HG03108 (cell line): ENCODE results near the gene CCR7.
A peak's percentile ranks its signal among the peaks of the same experiment; 100 is the strongest.

Source experiments
- ATAC-seq: cut with Tn5 transposase; IDR thresholded peaks from one replicate; pipeline ENCODE4 v1.9.1; 2021; ENCODE audit warnings: moderate library complexity; ENCODE audit not compliant: unreplicated experiment

Gene CCR7, protein sequence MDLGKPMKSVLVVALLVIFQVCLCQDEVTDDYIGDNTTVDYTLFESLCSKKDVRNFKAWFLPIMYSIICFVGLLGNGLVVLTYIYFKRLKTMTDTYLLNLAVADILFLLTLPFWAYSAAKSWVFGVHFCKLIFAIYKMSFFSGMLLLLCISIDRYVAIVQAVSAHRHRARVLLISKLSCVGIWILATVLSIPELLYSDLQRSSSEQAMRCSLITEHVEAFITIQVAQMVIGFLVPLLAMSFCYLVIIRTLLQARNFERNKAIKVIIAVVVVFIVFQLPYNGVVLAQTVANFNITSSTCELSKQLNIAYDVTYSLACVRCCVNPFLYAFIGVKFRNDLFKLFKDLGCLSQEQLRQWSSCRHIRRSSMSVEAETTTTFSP

DNA sequence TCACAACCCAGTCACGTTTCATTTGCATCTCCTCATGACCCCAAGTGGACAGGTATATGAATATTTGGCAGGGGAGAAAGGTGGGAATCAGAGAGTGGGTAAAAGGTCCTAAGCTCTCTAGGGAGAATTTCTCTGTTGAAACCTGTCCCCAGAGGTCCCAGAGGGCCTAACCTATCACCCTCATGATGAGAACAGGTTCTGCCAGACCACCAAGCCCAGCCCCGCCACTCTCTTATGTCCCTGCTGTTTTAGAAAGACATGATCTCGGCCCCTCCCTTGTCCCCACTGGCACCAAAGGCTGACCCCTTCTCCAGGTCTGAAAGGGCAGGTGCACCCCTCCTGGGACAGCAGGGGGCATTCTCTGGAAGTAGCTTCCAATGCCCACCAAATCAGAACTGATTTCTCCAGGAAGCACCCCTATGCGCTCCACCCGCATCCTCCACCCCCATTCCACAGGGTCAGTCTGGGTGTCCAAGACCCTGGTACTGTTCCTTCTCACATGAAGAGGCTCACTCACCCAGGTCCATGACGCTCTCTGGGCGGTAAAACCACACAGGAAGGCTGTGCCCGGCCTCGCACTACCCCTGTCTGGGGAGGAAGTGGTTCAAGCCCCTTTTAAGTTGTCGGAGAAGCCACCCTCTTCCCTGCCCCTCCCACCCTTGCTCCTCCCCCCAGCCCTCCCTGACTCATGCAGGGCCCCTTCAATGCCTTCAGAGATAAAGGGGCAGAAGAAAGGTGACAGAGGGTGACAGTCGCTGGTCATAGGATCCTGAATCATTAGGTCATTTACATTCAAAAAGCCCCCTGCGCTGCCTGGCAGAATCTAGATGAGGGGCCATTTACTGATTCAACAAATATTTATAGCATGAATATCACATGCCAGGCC is at the start of gene CCR7:
CCR7 (minus strand) TSS at position 590 of the 886 bp plus-strand sequence; CDS start at position 527, 63 bp downstream.
- ATAC-seq: no peak

DNA sequence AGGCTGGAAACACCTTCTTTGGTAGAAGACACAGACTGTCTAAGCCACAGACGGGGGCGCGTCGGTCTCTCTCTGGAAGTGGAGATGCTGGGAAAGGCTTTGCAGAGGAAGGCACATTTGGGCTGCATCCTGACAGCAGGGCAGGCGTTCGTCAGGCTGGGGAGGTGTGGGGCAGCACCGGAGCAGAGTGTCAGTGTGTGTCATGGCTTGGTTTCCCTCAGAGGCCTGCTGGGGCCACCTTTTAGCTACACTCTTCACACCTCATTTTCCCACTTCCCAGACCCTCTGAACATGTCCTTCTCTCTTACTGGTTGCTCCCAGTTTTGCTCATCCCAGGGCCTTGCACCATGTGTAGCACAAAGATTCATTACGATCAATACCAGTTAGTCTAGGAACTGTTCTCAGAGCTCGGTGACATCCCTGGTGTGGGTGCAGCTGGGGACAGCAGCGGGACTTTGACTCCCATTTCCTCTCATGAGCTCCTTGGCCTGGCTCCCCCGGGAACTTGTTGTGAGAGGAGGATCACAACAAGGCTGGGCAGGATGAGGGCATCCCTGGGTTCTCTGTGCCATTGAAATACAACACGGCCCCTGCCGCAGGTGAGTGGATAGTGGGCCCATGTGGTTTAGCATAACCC is 49.3 kb upstream of the CCR7 start:
- ATAC-seq: no peak

DNA sequence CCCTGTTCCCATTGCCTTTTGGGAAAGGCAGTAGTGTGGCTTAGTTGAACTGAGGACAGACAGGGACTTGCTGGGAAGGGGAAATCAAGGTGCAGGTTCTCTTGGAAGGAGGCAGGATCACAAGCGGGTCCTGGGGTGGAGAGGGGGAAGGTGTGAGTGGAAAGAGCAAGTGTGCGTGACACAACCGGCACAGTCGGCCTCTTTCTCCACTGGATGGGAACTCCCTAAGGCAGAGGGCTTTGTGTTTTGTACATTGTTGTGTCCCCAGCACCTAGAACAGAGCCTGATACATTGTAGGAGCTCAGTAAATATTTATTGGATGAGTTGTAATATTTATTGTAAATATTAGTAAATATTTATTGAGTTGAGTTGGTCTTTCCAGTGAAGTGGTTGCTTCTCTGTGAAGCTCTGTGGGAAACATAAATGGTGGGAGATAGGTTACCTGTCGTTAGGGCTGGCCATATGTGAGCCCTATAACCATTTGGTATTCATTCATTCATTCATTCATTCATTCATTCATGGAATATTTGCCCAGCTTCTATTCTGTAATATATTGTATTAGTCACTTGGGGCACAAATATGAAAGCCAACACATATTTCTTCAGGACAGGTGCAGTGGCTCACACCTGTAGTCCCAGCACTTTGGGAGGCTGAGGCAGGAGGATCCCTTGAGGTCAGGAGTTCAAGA is 48.3 kb upstream of the CCR7 start:
- ATAC-seq: no peak

DNA sequence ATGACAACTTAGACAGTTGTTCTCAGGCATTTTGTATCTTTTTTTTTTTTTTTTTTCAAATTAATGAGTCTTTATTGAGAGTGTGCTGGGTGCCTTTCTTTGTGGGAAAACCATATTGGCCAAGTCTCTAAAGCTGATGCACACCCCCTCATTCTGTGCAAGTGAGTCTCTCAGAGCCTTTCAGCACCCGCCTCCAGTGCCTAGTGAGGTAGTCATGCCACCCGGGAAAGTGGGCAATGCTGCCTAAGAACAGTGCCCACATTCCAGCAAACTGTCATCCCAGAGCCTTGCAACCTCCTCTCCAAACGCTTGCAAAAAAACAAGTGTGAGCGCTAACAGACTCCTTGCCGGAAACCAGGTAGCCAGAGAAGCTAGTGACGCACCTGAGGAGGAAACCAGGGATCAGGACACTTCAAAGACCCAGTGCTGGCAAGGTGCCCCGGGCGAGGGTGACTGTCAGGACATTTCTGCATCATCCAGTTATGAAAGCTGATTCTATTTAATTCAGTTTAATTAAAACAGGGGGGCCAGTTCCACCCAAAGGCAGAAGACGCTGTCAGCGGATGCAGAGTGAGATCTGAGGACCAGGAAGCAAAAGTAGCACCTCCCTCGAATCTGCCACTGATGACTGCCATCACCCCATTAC is 47.5 kb upstream of the CCR7 start:
- ATAC-seq: no peak

DNA sequence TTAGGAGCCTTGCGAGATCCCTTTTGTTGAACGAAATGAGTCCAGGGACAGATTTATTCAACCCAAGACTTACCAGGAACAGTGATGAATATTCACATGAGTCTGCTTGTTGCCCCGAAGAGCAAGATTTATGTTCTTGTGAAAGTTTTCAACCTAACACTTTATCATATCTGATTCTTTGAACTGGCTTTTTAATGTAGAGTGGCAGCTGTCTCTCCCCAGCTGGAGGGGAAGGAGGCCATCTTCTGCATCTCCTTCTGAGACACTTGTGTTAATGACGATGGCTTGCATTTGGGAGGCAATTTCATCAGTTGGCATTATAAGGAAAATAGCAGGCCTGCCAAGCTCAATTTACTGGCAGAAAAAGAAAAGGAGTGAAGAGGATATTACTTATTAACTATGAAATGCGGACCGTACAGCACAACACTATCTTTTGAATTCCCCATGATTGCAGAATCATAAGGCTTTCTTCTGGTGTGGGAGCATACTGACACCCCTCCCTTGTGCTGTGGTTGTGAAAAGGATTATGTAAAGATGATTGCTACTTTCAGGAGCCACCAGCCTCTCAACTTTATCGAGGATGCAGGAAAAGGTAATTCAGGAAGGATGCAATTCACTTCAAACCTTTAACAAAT is 46.7 kb upstream of the CCR7 start:
- ATAC-seq: no peak

DNA sequence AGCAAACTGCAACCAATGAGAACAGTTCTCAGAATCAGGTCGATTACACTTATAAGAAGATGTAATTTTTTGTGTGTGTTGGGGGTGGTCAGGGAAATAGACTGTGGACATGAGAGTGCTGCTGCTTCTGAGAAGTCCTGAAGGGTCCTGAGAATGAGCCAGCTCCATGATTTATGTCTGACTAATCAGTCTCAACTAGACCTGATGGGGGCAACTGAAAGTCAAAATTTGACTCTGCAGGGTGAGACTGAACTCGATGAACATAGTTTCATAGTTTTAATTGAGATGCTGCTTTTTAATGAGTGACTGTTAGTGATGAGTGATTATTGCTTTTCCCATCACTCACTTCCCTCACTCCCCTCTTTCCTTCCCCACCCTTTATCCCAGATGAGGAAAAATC is 45.1 kb upstream of the CCR7 start:
- no peak for ATAC-seq

DNA sequence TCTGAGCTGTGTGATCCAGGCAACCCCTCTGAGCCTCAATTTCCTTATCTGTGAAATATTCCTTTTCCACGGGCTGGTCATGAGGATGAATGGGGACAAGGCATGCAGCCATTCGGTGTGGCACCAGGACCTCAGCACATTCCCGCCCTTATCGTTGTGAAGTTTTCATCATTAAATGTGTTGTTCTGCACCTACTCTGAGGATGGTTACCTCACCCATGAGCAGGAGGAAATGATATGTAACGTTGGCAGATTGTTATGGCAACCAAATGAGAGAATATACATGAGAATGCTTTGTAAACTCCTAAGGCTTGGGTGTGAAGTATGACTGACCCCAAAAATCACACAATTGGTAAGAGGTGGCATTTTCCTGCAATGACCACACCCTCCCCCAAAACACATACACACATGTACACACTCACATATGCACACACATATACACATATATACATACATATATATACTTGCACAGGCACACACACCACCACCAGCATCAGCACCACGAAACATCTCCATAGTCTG is 42.8 kb upstream of the CCR7 start:
- no peak for ATAC-seq

DNA sequence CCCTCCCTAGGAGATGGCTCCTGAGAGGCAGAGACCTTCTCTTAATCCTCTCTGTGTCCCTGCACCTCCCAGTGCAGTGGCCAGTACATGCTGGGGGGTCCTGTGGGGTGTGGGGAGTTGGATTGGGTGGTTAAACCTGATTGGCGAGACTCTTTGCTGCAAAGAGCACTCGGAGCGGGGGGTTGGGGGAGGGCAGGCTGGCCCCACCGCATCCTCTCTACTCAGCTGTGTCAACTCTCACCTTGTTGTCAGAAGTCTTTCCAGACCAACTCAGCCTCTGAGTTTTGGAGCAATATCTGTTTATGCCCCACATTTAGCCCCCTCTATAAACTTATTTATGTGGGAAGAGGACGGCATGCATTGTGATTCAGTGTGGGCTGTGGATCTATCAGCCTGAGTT is 42.4 kb upstream of the CCR7 start:
- ATAC-seq: no peak

DNA sequence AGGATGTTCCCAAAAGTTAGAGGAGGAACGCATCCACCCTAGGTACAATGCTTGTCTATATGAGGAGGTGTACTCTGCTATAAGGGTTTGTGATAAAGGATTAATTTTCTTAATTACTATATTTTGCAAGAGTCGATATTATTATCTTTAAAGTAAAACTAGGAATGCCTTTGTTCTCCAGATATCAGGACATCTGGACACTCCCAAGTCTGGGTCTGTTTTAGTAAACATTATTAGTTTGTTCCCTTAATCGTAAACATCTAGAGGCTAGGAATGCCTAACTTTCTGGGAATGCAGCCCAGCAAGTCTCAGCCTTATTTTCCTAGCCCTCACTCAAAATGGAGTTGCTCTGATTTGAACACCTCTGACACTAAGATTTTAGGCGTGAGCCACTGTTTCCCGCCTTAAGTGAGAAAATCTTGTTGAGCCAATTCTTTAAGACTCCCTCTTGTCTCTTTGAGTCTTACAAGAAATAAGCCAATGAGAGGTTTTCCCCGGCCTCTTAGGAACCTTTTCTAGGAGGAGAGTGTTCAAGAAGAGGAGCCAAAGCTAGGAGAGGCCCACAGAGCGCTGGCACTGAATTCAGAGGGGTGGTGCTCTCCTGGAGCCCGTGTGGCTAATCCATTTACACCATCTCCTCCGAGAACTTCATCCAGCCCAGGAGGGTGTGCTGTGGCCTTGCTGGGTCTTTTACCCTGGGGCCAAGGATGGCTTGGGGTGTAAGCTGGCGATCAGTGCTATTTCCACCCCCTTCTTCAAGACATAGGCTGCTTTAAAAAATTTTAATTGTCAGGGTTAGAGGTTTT is 41.5 kb upstream of the CCR7 start:
- ATAC-seq: no peak

DNA sequence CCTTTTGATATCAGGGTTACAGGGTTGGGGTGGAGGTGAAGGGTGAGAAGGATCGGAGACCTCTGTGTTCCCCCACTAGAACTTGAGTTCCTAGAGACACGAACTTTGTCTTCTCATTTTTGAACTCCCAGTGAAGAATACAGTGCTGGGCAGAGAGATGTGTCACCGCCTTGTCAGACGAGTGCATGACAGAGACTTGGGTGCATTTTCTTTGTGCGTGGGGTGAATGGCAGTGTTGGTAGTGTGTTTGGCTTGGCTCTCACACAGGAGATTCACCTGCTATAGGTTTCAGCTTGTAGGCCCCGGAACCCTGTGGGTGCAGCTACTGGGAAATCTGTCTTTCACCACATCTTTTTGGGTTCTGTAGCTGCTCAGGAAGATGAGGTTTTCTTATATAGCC is 40.0 kb upstream of the CCR7 start:
- ATAC-seq: no peak

DNA sequence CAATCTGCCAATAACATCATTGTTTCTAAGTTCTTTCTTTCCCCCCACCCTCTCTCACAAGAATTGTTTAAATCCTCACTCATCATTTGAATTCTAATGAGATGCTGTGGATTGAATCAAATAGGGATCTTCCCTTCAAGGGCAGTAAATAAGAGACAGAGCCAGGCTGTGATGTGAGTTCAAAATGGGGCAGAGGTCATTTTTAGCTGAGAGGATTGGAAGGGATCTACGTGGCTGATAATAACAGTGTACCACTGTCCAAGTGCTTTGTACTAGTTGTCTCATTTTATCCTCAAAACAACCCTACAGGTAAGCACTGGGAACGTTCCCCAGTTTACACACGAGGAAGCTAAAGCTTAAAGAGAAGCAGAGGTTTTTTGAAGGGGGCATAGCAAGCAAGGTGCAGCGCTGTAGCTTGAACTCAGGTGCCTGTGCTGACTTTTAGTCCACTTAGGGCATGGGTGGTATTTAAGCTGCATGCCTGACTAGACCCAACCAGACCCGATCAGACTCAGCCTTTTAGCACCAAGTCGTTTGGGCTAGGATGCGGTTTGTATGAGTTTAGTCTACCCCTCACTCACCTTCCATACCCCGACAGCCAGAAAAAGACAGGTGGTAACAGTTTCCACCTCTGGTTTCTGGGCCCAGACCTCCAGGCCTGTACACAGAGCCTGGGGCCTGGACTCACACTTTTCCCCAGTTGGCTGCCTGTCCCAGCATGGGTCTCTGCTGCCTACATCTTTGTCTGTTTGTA is 39.2 kb upstream of the CCR7 start:
- ATAC-seq: no peak

DNA sequence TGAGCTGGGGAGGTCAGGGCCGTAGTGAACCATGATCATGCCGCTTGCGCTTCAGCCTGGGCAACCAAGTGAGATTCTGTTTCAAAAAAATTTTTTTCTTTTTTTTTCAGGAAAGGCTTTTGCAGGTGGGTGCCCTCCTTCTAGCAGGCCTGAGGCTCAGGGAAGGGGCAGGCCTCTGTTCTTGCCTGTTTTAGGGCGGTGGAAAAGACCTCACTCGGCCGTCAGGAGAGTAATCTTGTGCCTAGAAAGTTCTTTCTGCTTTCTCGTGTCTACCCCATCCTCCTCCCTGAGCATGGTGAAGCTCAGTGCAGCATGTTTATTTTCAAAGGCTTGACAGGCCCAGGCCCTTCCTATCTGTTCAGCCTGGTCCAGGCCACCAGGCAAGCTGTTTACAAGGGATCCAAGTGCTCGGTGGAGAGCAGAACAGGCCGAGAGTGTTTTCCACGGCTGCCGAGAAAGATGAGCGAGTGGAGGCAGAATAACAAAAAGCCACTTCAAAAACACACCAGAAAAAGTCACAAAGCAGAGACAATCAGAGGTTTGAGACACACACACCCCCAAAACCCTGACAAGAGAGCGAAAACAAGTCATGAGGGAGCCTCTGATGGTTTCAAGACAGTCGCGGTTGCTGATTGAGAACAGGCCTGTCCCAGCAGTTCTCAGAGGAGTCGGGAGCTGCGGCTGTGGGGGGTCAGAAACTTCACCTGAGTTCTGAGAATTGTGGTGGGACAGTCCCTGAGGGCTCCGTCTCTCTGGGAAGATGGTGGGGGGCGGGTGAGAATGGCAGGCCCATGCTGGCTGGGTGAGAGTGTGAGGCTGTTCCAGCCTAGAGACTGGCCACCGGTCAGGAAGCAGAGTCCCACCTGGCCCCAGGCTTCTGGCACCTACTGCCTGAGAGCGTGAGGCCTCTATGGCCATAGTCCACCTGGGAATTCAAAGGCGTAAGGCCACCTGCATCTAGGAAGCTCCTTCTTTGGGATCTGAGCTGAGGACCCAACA is 37.5 kb upstream of the CCR7 start:
- ATAC-seq: no peak

DNA sequence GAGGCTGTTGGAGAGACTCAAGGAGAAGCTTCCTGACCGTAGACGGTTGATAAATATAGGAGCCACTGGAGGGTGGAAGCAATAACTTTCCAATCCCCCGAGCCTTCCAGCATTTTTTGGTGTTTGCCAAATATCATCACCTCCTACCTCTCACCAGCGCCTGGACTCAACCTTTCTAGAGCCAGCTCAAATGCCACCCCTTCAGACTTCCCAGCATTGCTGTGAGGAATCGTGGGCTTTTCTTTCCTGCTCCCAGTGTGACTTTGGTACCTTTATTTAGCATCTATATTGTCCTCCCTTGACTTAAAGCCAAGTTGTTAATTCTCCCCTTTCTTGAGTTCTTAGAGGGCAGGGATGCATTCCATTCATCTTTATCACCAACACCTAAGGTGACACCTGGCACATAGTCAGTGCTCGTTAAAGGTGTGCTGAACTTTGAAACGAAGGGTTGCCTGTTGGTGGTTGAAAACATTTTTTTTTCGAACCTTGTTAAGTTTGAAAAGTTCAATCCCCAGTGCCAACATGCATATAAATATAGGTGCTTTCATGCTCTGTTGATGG is 35.3 kb upstream of the CCR7 start:
- ATAC-seq: no peak

DNA sequence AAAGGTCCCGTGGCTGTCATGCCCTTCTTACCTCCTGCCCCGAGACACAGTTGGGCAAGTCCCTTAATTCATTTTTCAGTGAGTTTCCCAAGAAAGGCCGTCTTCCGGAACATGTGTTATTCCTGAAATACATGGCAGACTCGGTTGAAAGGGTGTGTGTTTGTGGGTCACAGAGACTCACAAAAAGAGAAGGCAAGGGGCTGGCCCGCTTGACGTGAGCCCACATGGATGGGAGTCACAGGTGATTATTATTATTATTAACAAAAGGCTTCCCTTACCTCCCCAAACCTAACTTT is 34.1 kb upstream of the CCR7 start:
- ATAC-seq: no peak

DNA sequence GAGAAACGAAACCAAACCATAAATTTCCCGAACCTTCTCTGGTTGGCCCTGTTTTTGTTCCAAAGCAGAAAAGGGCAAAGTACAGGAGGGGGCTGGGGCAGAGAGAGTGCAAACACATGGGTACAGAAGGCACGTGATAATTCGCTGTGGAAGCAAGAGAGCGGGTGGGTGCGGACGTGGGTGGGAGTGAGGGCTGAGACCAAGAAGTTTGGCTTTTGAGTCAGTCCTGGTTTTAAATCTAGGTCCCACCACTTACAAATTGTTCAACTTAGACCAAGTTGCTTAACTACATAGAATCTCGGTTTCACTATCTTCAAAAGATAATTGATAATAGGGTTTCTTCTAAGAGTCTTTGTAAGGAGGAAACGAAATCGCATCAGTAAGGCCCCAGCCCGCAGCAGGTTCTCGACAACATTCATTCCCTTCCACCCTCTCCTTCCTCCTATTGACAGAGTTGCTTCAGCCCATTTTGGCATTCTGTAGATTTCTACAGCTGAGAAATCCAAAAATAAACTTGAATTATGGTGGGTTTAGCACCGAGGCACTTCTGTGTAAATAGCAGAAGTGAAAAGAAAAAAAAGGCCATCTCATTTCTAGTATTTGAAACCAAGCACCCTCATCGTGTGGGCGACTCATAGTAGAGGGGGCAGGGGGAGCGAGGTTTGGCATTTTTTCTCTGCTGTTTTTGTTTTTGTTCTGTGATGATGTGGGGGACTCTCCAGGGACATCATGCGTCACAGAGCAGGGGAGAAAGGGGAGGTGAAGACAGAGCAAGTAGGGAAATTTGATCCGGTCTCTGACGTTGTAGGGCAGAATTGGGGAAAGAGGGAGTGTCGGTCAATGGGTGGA is 33.6 kb upstream of the CCR7 start:
- peak; percentile 53 for ATAC-seq

DNA sequence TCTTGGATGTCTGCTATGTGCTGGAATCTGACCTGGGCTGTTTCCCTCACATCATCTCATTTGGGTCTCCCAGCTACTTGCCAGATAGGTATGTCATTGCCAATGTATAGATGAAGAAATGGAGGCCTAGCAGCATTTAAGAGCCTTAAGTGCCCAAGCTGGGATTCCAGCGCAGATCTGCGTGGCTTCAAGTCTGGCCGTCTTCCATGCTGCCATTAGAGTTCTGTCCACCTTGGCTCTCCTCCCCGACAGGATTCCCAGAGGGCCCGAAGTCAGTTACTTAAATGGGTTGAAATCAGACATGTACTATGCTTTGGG is 33.0 kb upstream of the CCR7 start:
- no peak for ATAC-seq
